NCI-H69 (cell line): ENCODE measurements around the gene SLC44A1.

Source experiments
- DNase-seq: peaks from one replicate; lab custom pipeline; 2025; lab: John Stamatoyannopoulos, UW

Gene SLC44A1

DNA sequence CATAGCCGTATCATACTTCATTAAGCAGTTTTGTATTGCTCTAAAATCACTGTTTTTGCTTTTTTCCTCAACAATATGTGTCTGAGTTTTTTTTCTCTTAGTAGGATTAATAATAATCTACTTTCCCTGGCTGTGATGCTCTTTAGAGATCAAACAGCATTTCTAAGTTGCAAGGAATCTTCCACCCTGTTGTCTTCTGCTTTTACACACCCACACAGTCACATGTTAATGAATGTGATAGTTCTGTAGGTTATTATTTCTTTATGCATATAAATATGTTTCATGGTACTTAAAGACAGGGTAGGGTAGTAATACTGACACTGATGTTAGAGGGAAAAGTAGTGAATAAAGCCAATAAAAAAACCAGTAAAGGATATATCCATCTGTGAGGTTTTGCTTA is 29.3 kb downstream of the SLC44A1 start:
- no peak for DNase-seq

DNA sequence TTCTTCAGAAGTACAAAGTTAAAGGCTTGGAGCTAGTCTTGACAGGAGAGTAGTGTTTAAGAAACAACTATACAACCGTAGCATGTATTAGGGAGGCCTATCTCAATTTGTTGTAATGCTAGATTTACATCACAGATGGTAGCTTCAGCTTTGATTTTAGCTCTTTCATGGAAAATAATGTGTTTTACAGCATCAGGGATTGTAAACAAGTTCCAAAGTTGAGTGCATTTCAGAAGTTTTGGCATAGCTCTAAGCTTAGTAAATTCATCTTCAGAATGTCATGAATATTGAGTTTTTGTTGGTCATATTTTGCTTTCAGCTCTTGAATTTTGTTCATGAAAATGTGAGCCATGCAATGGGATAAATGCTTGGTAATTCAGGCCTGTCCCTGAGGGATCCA is 30.7 kb downstream of the SLC44A1 start:
- no peak for DNase-seq

DNA sequence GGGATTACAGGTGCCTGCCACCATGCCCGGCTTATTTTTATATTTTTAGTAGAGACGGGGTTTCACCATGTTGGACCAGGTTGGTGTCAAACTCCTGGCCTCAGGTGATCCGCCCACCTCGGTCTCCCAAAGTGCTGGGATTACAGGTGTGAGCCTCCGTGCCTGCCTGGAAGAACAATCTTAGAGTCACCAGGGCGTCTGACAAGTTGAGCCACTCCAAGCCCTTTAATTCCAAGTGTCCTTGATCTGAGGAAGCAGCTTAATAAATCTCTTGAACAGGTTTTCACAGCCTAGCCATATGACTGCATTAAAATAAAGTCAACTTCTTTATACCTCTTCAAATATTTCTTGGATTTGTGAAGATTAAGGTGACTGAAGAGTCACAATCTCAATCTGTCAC is 31.5 kb downstream of the SLC44A1 start:
- no peak for DNase-seq

DNA sequence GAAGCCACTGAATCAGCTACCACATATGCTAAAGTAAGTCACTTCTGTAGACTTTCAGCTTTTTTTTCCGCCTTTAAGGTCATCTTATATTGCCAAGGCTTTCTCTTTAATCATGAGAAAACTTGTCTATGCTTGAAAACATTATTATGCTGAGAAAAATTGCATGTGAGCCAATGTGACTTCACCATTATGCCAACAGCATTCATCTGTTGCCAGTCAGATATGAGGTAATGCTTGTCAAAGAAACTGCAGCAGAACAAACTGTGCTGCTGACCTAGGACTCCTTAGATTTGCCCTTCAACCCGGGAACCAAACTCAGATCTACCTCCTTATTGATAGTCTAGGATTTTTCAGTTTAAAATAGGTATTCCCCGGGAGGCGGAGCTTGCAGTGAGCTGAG is 34.3 kb downstream of the SLC44A1 start:
- DNase-seq: no peak

DNA sequence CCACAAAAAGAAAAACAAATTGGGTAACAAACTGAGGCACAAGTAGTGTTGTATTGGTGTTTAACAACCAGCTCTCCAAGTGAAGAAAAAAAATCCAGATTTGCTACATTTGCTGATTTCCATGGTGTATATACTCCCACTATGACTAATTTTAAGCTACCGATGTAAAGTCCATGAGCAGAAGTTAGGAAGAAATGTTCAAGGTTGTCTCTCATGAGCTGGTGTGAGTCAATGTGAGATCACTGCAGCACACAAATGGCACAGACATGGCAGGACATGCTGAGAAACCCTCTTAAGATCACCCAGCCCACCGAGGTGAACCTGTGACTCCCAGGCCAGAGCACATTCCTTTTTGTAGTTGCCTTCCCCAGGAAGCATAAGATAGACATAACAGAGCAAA is 36.2 kb downstream of the SLC44A1 start:
- DNase-seq: no peak

DNA sequence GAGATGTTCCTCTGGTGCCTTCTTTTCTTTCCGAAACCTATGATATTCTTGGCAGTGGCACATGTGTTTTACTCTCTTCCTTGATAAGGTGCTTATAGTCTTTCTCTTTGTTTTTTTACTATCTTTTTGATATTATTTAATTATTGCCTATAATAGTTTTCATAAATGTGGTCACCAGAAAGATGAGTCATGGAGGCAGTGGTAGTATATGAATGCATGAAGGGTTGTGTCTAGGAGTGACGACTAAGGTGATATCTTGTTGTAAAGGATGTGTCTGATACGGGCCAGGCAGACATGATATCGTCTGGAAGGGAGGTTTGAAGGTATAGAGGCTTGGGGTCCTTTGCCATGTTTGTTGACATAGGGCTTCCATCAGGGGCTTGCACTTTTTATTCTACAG is 36.8 kb downstream of the SLC44A1 start:
- no peak for DNase-seq

DNA sequence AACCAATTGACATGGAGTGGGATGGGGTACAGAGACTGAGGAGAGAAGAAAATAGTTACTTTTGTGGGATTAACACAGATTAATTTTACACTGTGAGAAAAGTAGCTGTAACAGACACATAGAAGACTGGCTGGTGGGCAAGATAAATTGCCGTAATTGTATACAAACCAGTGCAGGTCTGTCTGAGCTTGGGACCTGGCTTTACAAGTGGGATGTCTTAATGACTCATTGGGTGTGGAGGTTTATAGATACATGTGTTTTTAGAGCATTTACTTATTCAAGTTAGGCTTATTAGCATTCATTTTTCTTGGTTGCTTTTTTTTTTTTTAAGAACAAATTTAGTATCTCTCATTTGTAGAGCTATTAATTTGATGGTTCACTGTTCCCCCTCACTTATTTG is 37.5 kb downstream of the SLC44A1 start:
- no peak for DNase-seq

DNA sequence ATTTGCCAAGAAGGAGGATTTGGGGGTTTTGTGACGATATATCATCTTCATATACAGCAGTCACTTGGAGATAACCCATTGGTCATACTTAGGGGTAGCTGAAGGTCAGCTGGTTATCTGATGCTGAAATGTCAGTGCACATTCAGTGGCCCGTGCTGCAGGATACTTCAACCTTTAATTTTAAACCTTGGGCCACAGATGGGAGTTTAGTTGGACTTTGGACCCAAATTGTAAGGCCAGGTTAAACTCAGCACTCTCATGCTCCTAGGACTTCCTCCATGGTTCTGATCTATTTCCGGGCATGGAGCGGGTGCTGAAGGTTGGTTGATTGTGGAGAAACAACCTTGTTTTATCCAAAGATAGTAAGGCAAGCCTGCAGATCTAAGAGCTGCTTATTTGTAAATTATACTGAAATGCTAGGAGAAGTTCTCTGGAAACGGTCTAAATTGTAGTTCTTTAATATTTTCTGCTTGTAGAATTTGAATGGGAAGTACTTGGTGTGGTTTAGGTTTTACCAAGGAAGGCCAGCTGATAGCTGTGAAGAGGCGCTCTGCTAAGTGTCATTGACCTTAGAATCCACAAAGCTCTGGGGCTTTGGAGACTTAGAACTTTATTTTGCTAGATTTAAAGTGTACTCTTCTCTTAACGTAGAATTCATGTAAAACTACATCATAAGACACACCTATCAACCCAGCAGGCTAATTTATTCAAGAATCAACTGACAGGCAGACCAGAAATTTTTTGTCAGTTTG is 38.6 kb downstream of the SLC44A1 start:
- DNase-seq: no peak

DNA sequence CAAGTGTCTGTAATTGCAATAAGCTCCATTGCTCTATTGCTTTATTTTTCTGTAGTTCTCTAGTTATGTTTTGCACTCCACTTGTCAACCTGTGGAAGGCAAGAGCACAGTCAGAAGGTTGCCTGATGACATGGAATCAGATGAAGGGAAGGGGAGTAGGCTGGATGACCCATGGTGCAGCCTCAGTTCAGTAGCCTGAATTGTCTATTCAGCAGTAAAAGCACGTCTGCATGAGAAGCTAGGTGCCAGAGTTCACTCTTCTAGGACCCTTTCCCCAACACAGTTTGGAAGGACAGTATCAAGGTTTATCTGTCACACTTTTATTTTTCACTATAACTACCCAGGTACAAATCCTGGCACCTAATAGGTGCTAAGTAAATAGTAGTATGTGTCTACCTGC is 39.3 kb downstream of the SLC44A1 start:
- DNase-seq: no peak

DNA sequence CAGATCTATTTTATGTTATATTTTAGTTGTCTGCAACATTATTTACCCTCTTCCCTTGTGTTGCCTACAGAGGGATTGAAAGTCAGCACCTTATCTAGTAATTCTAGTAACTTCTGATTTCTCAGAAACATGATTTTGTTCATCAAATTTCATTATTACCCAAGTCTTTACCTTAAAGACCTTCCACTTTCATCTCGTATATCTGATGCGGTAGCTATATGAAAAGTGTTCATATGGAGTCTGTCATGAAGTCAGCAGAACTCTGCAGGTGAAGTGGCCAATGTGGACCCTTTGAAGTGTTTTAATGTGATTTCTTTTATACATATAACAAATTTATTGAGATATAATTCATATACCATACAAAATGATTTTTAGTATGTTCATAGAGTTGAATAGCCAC is 40.0 kb downstream of the SLC44A1 start:
- no peak for DNase-seq

DNA sequence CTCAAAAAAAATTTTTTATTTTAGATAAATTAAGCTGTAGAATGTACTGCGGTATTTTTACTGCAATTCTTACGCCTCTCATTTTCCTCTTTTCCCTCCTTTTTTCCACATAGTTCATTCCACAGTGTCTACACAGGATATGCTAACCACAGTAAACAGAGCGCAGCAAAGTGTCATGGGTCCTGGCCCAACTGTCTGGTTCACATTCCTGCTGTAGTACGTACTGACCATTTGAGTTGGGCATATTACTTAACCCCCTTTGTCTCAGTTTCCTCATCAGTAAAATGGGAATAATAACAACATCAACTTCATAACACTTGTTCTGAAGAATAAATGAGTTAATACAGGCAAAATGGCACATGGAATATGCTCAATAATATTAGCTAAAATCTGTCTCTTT is 41.6 kb downstream of the SLC44A1 start:
- no peak for DNase-seq

DNA sequence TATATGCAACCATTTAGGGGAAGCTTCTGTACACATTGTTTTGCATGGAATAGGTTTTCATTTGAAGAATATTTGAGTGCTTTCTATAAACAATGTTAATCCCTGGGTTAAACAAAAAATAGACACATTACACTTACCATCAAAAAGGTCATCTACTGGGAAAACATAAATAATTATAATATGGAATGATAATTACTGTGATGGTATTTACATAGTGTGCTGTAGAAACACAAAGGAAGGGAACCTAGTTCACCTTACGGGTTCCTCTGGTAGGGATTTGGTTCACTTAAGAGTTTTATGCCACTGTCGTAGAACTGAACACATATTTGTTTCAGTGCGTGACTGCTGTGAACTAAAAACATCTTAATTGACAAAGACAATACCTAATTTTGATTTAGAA is 44.9 kb downstream of the SLC44A1 start:
- DNase-seq: peak; percentile 74

DNA sequence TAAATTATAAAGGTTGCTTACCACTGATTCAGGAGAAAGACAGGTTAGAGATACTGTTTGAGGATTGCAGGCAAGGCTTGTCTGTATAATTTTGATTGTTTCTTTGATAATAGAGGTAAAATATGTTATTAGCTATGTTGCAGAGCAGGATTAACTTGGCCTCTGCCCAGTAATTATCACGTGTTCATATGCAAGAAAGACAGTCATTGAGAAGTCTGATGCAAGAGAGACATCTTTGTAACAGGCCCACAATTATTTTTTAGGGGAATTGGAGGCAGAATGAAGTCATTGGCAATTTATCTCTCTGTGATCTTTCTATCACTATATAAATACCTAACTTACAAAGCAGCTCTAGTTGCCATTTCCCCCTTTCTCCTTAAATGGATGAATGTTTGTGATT is 46.0 kb downstream of the SLC44A1 start:
- DNase-seq: peak; percentile 65

DNA sequence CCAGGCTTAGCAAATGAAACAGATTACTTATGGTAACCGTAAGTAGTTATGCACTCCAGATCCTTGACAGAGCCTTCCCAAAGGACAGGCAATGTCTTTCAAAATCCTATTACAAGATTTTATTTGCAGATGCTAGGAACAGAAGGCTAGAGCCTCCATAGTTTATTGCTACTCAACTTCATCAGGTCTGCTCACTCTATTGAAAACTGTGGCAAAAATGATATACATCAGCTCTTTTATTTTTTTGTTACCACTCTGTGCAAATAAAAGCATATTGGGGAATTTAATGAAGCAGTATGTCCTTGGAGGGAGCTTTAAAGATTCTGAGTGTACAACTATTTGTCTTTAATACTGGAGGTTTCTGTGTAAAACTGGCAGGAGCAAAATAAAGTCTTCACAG is 46.5 kb downstream of the SLC44A1 start:
- DNase-seq: no peak

DNA sequence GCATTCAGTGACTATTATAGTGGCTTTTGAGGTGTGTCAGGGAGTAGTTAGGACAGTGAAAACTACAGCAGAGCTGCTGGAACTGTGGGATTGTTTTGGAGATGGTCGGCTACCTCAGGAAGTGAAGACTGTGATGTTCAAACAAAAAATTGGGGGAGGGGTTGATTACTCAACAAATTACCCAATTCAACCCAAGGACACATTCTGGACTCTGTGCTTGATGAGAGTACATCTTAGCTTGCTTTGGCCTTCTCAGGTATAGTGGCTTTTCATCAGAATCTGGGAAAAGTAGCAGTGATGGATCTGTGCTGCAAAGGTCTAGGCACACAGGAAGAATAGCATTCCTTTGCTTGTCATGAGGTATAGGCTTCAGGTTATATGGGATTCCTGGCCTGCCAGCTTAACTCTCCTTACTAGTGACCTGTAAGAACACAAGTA is 47.0 kb downstream of the SLC44A1 start:
- DNase-seq: peak; percentile 30

DNA sequence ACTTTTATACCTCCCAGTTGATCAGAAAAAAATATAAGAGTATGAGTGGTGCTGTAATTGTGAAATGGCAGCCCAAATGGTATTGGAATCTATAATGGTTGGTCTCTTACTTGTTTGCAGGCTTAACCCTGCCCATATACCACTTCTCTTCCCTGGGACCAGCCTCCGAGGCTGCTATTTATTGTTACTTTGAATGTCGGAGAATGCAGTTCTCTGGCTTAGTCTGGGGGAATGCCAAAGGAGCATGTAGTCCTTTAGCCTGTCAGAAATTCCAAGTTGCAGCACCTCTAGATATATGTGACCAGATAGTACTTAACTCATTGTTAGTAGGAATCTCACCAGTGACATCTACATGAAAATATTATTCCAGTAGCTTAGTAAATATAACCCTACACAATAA is 47.5 kb downstream of the SLC44A1 start:
- DNase-seq: no peak

DNA sequence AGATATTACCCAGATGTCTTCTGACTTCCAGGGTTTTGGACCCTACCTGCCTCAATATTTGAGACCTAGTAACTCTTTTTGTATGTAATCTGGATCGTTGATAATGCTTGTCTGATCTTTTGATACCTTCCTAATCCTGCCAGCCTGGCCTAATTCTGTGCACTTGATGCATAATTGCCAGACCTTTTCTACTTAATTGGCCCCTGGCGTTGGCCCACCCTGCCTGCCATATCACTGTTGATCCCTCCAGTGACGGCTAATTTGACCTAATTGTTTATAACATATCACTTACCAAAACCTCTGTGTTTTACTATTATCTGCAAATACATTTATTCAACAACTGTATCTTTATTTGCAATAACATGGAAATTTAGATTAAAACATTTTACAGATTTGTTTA is 49.0 kb downstream of the SLC44A1 start:
- no peak for DNase-seq

DNA sequence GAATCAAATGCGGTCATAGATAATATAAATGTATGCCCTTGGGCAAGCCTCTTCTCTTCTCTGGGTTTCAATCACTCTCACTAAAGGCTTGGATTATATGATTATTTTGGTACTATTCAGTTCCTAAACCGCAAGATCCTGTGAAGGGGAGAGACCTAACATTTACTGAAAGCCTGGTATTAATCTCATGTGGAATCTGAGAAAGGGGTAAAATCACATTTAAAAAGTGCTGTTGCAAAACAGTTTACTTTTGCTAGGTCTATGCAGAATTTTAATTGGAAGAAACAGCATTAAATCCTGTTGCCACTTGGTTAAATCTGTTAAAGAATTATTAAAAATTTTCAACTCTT is 50.7 kb downstream of the SLC44A1 start:
- no peak for DNase-seq

DNA sequence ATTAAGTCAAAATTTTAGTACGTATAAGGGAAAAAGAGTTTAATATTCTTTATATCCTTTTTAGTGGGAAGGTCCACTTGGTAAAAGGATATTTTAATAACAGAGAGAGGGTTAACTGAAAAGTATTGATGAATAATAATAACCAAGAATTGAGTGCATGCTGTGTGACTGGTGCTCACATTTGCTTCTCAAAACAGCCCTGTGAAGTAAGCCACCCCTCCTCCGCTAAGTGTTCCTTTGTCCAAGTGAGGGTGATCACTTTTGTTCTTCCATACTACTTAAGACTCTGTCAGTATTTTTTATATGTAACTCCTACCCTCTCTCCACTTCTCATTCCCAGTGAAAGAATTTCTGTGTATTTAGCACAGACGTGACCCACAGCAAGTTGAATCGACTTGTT is 51.5 kb downstream of the SLC44A1 start:
- DNase-seq: no peak

DNA sequence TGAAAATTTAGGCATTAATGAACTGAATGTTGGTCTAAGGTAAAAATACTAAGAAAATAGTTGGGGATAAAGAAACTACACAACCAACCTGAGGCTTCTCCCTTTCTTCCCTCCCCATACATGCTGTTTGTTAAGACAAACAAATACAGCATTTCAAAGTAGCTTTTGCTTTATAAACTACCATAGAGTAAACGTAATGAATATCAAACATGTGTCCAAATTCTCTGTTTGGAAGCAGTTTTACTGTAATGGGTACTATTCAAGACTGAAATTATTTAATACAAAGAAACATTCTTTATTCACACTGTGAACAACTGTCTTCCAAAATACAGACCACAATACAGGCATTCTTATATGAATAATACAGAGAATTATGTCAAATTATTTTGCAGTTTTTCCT is 52.0 kb downstream of the SLC44A1 start:
- DNase-seq: no peak

DNA sequence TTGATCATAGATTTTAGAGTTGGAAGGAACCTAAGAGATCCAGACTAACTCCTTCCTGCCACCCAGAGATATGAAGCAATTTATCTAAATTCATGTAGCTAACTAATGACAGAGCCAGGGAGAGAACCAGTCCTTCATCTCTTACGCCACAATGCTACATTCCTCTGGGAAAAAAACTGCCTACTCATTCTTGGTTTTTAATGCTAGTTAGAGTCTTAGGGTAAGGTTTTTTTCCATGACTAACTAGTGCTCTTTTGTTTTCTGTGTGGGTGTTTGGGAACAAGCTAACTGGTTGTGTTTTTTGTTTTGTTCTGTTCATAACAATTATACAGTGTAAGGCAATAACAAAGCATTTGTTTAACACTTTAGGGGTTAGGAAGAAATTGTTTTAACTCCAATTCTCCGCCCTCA is 52.4 kb downstream of the SLC44A1 start:
- DNase-seq: no peak

DNA sequence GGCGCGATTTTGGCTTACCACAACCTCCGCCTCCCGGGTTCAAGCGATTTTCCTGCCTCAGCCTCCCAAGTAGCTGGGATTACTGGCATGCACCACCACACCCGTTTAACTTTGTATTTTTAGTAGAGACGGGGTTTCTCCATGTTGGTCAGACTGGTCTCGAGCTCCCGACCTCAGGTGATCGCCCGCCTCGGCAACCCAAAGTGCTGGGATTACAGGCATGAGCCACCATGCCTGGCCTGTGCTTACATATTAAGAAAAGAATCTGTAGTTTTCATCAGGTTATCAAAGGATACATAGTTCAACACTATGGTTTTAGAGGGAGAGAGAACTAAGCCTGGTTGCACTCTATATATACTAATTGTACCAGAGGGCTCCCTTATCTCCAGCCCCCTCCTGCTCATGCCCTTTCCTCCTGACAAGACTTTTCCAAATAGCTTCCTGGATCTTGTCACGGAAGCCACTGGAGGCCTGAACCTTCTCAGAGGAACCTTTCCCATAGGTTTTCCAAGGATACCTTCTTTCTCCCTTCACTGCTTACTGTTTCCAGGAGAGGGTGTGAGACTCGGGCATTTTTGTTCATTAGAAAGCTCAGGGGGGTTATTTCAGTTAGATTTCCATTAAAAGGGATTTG is 53.1 kb downstream of the SLC44A1 start:
- DNase-seq: no peak

DNA sequence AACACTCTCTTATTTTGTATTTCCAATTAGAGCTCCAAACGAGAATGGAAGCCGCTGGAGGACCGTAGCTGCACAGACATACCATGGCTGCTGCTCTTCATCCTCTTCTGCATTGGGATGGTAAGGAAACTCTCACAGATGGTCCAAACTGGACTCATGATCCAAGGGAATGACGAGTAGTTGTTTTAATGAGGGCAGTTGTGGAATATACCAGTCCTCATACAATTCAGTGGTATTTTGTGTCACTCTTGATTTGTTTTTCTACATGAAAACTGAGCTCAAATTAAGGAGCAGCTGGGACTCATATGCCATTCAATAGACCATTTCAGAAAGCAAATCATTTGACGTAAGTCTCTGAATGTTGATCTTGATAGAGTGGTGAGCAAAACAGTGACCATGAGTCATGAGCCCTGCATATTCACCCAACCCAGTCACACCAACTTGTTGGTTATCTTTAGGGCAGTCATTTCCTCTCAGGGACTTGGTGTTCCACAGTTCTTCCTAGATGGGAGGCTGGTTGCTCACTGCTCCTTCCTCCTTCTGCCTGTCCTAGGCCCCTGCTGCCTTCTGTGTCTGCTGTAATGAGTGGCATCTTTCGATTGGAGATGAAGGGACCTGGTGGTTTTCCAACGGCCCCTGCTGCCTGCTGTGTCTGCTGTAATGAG is 54.9 kb downstream of the SLC44A1 start:
- no peak for DNase-seq

DNA sequence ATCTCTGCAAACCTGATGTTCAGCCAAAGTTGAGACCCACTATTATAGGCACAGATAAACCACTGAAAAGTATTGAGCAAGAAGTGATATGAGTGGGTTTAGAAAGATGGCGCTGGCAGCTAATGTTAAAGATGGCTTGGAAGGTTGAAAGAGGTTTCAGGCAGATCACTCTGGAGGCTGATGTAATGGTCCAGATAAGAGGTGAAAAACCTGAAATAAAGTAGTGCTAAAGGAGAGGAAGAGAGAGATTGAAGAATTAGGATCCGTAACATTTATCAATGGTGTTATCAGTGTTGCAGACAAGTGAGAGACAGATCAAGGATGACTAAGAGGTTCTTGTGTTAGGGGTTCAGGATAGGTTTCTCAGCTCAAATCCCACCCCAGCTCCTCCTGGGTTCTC is 58.3 kb downstream of the SLC44A1 start:
- DNase-seq: no peak
